Measurements from ENCODE around the gene RABIF. TPM values are rescaled to one million over a fixed set of nuclear protein-coding genes. Genes with fewer than 3 reads are reported as not detected.

RABIF gene
- total RNA-seq, 1 donor from 2014 or later: 11.0 TPM

- DNase-seq (ENCODE audit: low spot score): no peak
Observed at GRCh38 chr1:202873026-202873425, 15.9 kb downstream of the RABIF start.

GRCh38 chr1:202871367-202871766 lies 17.6 kb downstream of the RABIF start:
- DNase-seq (ENCODE audit: low spot score): no peak

GRCh38 chr1:202862679-202863560 lies 26.0 kb downstream of the RABIF start:
- no peak for DNase-seq (ENCODE audit: low spot score)

- DNase-seq (ENCODE audit: low spot score): peak; percentile 92
Observed at GRCh38 chr1:202861420-202862132, 27.4 kb downstream of the RABIF start.

GRCh38 chr1:202860744-202861419 lies 28.1 kb downstream of the RABIF start:
- DNase-seq (ENCODE audit: low spot score): peak; percentile 86

- no peak for DNase-seq (ENCODE audit: low spot score)
Observed at GRCh38 chr1:202858789-202859414, 30.0 kb downstream of the RABIF start.

GRCh38 chr1:202858331-202858730 lies 30.6 kb downstream of the RABIF start:
- peak; percentile 47 for DNase-seq (ENCODE audit: low spot score)

- no peak for DNase-seq (ENCODE audit: low spot score)
Observed at GRCh38 chr1:202857136-202857610, 31.8 kb downstream of the RABIF start.

GRCh38 chr1:202856014-202856413 lies 32.9 kb downstream of the RABIF start:
- DNase-seq (ENCODE audit: low spot score): no peak

- no peak for DNase-seq (ENCODE audit: low spot score)
Observed at GRCh38 chr1:202854787-202855186, 34.2 kb downstream of the RABIF start.

GRCh38 chr1:202852163-202852904 lies 36.6 kb downstream of the RABIF start:
- DNase-seq (ENCODE audit: low spot score): peak; percentile 19

GRCh38 chr1:202850593-202851362 lies 38.2 kb downstream of the RABIF start:
- DNase-seq (ENCODE audit: low spot score): peak; percentile 46

GRCh38 chr1:202848191-202848542 lies 40.8 kb downstream of the RABIF start:
- no peak for DNase-seq (ENCODE audit: low spot score)

GRCh38 chr1:202844935-202845334 lies 44.0 kb downstream of the RABIF start:
- no peak for DNase-seq (ENCODE audit: low spot score)

- DNase-seq (ENCODE audit: low spot score): no peak
Observed at GRCh38 chr1:202844259-202844658, 44.7 kb downstream of the RABIF start.

- DNase-seq (ENCODE audit: low spot score): no peak
Observed at GRCh38 chr1:202843081-202843480, 45.9 kb downstream of the RABIF start.

- DNase-seq (ENCODE audit: low spot score): no peak
Observed at GRCh38 chr1:202837746-202838262, 51.1 kb downstream of the RABIF start.

GRCh38 chr1:202836623-202837403 lies 52.1 kb downstream of the RABIF start:
- no peak for DNase-seq (ENCODE audit: low spot score)

- no peak for DNase-seq (ENCODE audit: low spot score)
Observed at GRCh38 chr1:202835548-202836072, 53.3 kb downstream of the RABIF start.

All from mucosa of gallbladder (tissue), 1 donor.